Left lung (tissue), 10 donors: ENCODE results near the gene CRIM1. TPM values are rescaled to one million over a fixed set of nuclear protein-coding genes. Genes with fewer than 3 reads are reported as not detected.
A peak's percentile ranks its signal among the peaks of the same experiment; 100 is the strongest.

Experiments used
- ATAC-seq: fragments of 200-7000 bp; cut with Tn5 transposase; one replicate; pipeline ENCODE4 v1.9.1; 2020; ENCODE audit warnings: moderate library complexity
- DNase-seq, 4 donors: peaks; one replicate each; pipeline ENCODE4 v3.0.0-alpha.2; 2013 to 2020
- H3K27ac ChIP-seq, 2 donors: fragments of 200-600 bp; sonication (generic) in 1 of 2; one replicate each; pipeline versions ENCODE4 v1.5.0 to v1.8.0; 2020 to 2021
- H3K27me3 ChIP-seq, 2 donors: fragments of 200-600 bp; sonication (generic) in 1 of 2; one replicate each; pipeline versions ENCODE4 v1.5.0 to v1.8.0; 2020 to 2021
- H3K36me3 ChIP-seq, 2 donors: fragments of 200-600 bp; sonication (generic) in 1 of 2; one replicate each; pipeline versions ENCODE4 v1.5.0 to v1.8.0; 2020 to 2021
- H3K4me1 ChIP-seq, 2 donors: fragments of 200-600 bp; one replicate each; pipeline ENCODE4 v1.8.0; 2021
- H3K4me3 ChIP-seq, 2 donors: fragments of 200-600 bp; sonication (generic) in 1 of 2; one replicate each; pipeline versions ENCODE4 v1.5.0 to v1.8.0; 2020 to 2021; ENCODE audit warnings: mild to moderate bottlenecking in 1 of 2
- H3K9me3 ChIP-seq, 2 donors: fragments of 200-600 bp; sonication (generic) in 1 of 2; one replicate each; pipeline versions ENCODE4 v1.5.0 to v1.8.0; 2020 to 2021
- CTCF ChIP-seq, 2 donors: fragments of 200-600 bp; sonication (generic) in 1 of 2; IDR thresholded peaks; one replicate each; pipeline versions ENCODE4 v1.5.0 to v1.8.0; 2021; ENCODE audit warnings: antibody characterized with exemption in 2 of 2
- intact Hi-C, 2 donors: fragments of 100-400 bp; cut with DNase I; formaldehyde crosslinking; loops; one replicate each; pipeline versions ENCODE4 v1.11.2 to v1.14.2; 2022
- polyA plus RNA-seq, 6 donors: library from polyadenylated mRNA; unstranded; fragments of 120-200 nt; gene quantifications; one replicate each; pipeline ENCODE4 v1.2.1, GENCODE V29; 2013; ENCODE audit not compliant: insufficient read length in 6 of 6
- total RNA-seq, 2 donors: library from RNA; stranded (reverse); fragmentation: NEBNext Ultra II Directional; extraction: Animal tissue kit (Norgen Biotek cat#: 25700); gene quantifications; one replicate each; pipeline ENCODE4 v1.2.1, GENCODE V29; 2021
- donor health status: DM: no; HTN: yes; CAD: no.
- donor health status: DM: no; HTN: no; CAD: no.

CRIM1 gene
- total and polyA plus RNA-seq, 8 donors: 28.7 to 72.9 (median 31.4) TPM

GRCh38 chr2:36486521-36487044 is 131.0 kb downstream of the CRIM1 start:
- Histone ChIP-seq H3K4me3 (no peak overlapping the region), H3K27me3 (no peaks in the 10 kb centered on the region), H3K36me3 (no peaks in the 10 kb centered on the region), H3K27ac (peak overlapping the region in 1 of 2 donors; percentile 9), H3K4me1 (peaks cover 23% of the 10 kb centered on the region in 2 donors), H3K9me3 (no peaks in the 10 kb centered on the region)
- ATAC-seq (peak; percentile 36), DNase-seq (no peak)
- intact Hi-C loops: loop anchor here in 1 of 2 donors (10.0 kb wide), 1 partner anchor 132 kb away; the partner anchor contains the start of gene CRIM1
- no peak for TF ChIP-seq CTCF (IDR thresholded peaks at IDR 0.05)

- Histone ChIP-seq H3K36me3 (no peaks in the 10 kb centered on the region), H3K9me3 (no peaks in the 10 kb centered on the region), H3K4me3 (no peak overlapping the region), H3K4me1 (peaks cover 16 to 17% of the 10 kb centered on the region in 2 donors), H3K27ac (no peak overlapping the region), H3K27me3 (no peaks in the 10 kb centered on the region)
- DNase-seq: no peak
- intact Hi-C loops: loop anchor here in 1 of 2 donors (10.0 kb wide), 1 partner anchor 133 kb away; the partner anchor contains the start of gene CRIM1
- ATAC-seq: no peak
- no peak for TF ChIP-seq CTCF (IDR thresholded peaks at IDR 0.05)
Observed at GRCh38 chr2:36487947-36488346, 132.4 kb downstream of the CRIM1 start.

- Histone ChIP-seq H3K36me3 (no peaks in the 10 kb centered on the region), H3K4me1 (peaks cover 12 to 16% of the 10 kb centered on the region in 2 donors), H3K4me3 (no peak overlapping the region), H3K27ac (no peak overlapping the region), H3K9me3 (no peaks in the 10 kb centered on the region), H3K27me3 (no peaks in the 10 kb centered on the region)
- TF ChIP-seq CTCF (IDR thresholded peaks at IDR 0.05): no peak
- ATAC-seq (no peak), DNase-seq (no peak)
- intact Hi-C loops: loop anchor here in 1 of 2 donors (10.0 kb wide), 1 partner anchor 134 kb away; the partner anchor contains the start of gene CRIM1
Observed at GRCh38 chr2:36489281-36489680, 133.7 kb downstream of the CRIM1 start.

GRCh38 chr2:36490749-36491148 is 135.2 kb downstream of the CRIM1 start:
- intact Hi-C loops: no loop called here
- H3K36me3 ChIP-seq: no peaks in the 10 kb centered on the region
- DNase-seq (no peak), ATAC-seq (no peak)
- no peaks in the 10 kb centered on the region for H3K27me3 ChIP-seq
- no peak overlapping the region for H3K4me3 ChIP-seq
- no peak overlapping the region for H3K27ac ChIP-seq
- H3K4me1 ChIP-seq: peaks cover 7 to 13% of the 10 kb centered on the region in 2 donors
- H3K9me3 ChIP-seq: no peaks in the 10 kb centered on the region
- no peak for TF ChIP-seq CTCF (IDR thresholded peaks at IDR 0.05)

GRCh38 chr2:36492216-36492945 is 136.8 kb downstream of the CRIM1 start:
- intact Hi-C loops: no loop called here
- Histone ChIP-seq H3K36me3 (no peaks in the 10 kb centered on the region), H3K27ac (no peak overlapping the region), H3K9me3 (no peaks in the 10 kb centered on the region), H3K27me3 (no peaks in the 10 kb centered on the region), H3K4me1 (no peaks in the 10 kb centered on the region), H3K4me3 (no peak overlapping the region)
- no peak for DNase-seq
- no peak for TF ChIP-seq CTCF (IDR thresholded peaks at IDR 0.05)
- ATAC-seq: no peak
